ENCODE measurements around the gene CDK11B.

Gene CDK11B

GRCh38 chr1:1598051-1598719 lies 60.6 kb downstream of the CDK11B start:
- TF ChIP-seq FOXP2 (optimal IDR thresholded peaks at IDR 0.05; ENCODE audit: borderline replicate concordance, extremely low read depth, extremely low read length, insufficient read depth) = no peak
- no peak for TF ChIP-seq TAF1 (IDR thresholded peaks at IDR 0.05; ENCODE audit: borderline replicate concordance, insufficient read depth, low read length)
- no peak for TF ChIP-seq POLR2AphosphoS5 (IDR thresholded peaks at IDR 0.05; ENCODE audit: low read depth, low read length)
- TF ChIP-seq SIN3A (IDR thresholded peaks at IDR 0.05; ENCODE audit: borderline replicate concordance, insufficient read depth, low read length) = no peak
- no peak for TF ChIP-seq REST (IDR thresholded peaks at IDR 0.05; ENCODE audit: insufficient read depth in 1 of 2, low read depth in 2 of 2, low read length in 2 of 2)

GRCh38 chr1:1597275-1597930 lies 61.4 kb downstream of the CDK11B start:
- TF ChIP-seq FOXP2 (optimal IDR thresholded peaks at IDR 0.05; ENCODE audit: borderline replicate concordance, extremely low read depth, extremely low read length, insufficient read depth) (no peak), SIN3A (IDR thresholded peaks at IDR 0.05; ENCODE audit: borderline replicate concordance, insufficient read depth, low read length) (no peak)

- TF ChIP-seq TAF1 (IDR thresholded peaks at IDR 0.05; ENCODE audit: borderline replicate concordance, insufficient read depth, low read length) (no peak), POLR2AphosphoS5 (IDR thresholded peaks at IDR 0.05; ENCODE audit: low read depth, low read length) (no peak), FOXP2 (optimal IDR thresholded peaks at IDR 0.05; ENCODE audit: borderline replicate concordance, extremely low read depth, extremely low read length, insufficient read depth) (no peak), REST (IDR thresholded peaks at IDR 0.05; ENCODE audit: insufficient read depth in 1 of 2, low read depth in 2 of 2, low read length in 2 of 2) (no peak), SIN3A (IDR thresholded peaks at IDR 0.05; ENCODE audit: borderline replicate concordance, insufficient read depth, low read length) (no peak)
Measured at GRCh38 chr1:1596493-1597274, 62.1 kb downstream of the CDK11B start.

- TF ChIP-seq SIN3A (IDR thresholded peaks at IDR 0.05; ENCODE audit: borderline replicate concordance, insufficient read depth, low read length) (no peak), POLR2AphosphoS5 (IDR thresholded peaks at IDR 0.05; ENCODE audit: low read depth, low read length) (no peak), TAF1 (IDR thresholded peaks at IDR 0.05; ENCODE audit: borderline replicate concordance, insufficient read depth, low read length) (no peak), FOXP2 (optimal IDR thresholded peaks at IDR 0.05; ENCODE audit: borderline replicate concordance, extremely low read depth, extremely low read length, insufficient read depth) (no peak), REST (IDR thresholded peaks at IDR 0.05; ENCODE audit: insufficient read depth in 1 of 2, low read depth in 2 of 2, low read length in 2 of 2) (no peak)
Measured at GRCh38 chr1:1594602-1595260, 64.1 kb downstream of the CDK11B start.

Data from PFSK-1 (cell line).